Activated T-cell treated with anti-CD3 and anti-CD28 coated beads for 24 hours (primary cell): ENCODE results near the gene PGC.
A peak's percentile ranks its signal among the peaks of the same experiment; 100 is the strongest.

ENCODE experiments used
- DNase-seq: peaks from one replicate; pipeline ENCODE4 v3.0.0-alpha.2; 2020; ENCODE audit warnings: low read depth

Gene PGC

DNA sequence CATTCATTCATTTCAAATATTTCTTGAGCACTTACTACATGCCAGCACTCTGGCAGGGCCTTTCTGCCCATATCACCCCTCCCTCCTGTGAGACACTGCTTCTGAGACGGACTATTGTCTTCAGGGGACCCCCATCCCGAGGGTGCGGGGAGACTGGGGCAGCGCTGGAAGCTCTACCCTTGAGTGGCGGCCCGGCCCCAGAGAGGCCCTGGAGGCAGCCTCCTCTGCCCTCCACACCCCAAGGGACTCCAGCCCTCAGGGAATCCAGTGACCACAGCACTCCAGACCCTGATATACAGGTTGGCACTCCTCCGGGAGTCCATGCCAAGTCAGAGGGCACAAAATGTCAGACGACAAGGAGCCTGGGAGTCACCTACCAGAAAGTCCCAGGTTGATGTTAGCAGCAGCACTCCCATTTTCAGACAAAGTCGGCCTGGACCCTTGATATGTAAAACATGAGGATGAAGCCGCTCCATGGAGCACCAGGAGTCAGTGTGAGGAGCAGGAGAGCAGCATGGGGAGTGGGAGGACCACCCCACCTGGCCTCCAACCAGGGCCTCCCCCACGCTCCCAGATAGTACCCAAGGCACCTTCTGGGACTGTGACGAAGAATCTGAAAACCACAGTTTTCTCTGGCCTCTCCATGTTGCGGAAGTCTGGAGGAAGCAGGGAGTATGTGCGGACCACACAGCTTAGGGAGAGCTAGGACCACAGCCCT, 32.5 kb downstream of the PGC start:
- DNase-seq, result no peak

DNA sequence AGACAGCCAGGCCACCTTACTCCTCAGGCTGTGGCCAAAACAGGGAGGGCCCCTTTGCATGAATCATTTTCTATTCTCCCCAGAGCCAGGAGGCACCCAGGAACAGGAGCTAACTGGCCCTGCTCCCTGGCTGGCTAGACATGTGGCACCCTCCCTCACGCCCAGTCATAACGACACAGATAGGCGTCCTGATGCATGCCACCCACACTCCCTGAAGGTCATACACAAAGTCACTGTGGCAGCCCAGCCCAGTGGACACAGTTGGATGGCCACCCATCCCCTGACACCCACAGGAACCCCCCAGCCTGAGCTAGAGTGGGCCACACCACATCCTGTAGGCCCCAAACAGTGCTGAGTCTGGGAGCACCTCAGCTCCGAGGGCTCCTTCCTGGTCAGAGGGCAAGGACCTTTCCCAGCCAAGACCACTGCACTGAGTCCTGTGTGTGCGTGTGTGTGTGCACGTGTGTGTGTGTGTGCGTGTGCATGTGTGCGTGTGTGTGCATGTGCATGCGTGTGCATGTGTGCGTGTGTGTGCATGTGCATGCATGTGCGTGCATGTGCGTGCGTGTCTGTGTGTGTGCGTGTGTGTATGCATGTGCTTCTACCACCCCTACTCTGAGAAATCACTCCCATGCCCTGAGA, 33.4 kb downstream of the PGC start:
- DNase-seq, result no peak

DNA sequence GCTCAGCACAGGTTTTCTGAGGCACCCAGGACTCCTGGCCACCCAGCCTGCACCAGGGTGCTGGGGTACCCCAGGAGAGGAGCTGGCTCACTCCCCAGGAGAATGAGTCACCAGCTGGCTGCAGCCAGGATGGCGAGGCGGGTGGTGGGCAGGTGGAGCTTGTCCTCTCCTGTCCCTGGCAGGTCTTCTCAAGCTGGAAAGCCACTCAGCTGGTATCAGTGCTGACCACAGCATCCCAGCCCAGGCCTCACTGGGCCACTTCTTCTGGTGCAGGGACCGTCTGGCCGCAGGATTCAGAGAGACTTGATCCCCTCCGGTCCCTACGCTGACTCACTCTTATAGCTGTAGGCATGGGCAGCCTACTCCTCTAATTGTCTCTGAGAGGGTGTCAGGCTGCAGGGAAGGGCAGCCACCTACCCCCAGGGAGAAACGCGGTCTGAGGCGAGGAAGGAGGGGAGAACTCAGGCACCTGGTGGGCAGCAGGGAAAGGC, 34.0 kb downstream of the PGC start:
- DNase-seq, result no peak

DNA sequence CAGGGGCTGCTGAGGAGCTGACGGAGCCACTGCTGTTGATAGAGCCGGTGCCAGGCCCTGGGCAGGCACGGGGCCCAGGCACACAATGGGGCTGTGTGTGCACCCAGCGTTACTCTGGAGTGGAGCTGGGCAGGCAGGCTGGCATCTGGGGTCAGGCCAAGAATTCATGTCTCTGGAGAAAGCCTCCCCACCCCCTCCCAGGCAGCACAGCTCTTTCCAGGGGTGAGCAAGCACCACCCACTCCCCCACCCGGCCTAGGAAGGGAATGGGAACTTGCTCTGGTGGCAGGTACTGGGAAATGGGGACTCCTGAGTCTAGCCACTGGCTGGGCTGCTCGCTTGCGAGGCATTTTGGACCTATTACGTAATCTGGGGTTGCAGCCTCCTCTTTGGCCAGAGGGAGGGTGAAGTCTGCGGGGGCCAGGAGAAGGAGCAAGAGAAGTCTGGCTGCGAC, 34.5 kb downstream of the PGC start:
- no peak for DNase-seq

DNA sequence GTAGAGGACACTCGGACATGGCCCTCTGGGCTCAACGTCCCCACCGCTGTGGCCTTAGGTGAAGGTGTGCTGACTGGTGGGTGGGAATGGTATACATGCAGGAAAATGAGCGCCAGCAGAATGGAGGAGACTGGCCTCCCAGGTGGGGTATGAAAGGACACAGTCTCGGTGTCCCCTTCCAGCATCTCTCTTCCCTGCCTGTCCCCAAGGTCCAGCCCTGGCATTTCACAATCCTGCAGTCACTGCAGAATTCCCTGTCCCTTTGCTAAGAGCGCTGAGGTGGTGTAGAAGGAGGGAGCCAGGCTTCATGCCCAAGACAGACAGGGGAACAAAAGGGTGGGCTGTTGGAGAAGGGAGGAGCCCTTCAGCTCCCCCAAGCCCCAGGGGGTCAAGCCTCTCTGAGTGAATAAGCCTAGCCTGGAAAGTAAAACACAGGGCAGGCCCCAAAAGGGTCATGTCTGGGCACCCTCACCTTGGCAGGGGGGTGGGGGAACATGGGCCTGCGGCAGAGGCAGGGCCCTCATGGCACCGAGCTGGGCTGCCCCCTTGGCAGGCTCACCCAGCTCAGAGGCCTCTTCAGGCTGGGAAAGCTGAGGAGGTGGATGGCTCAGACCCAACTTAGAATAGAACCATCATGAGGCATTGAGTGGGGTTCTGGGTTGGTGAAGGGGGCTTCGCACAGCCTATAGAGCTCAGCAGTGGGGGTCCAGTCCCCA, 35.7 kb downstream of the PGC start:
- no peak for DNase-seq

GRCh38 chr6:41709375-41709774, 37.8 kb downstream of the PGC start:
- no peak for DNase-seq

GRCh38 chr6:41708856-41709255, 38.3 kb downstream of the PGC start:
- DNase-seq, result no peak

DNA sequence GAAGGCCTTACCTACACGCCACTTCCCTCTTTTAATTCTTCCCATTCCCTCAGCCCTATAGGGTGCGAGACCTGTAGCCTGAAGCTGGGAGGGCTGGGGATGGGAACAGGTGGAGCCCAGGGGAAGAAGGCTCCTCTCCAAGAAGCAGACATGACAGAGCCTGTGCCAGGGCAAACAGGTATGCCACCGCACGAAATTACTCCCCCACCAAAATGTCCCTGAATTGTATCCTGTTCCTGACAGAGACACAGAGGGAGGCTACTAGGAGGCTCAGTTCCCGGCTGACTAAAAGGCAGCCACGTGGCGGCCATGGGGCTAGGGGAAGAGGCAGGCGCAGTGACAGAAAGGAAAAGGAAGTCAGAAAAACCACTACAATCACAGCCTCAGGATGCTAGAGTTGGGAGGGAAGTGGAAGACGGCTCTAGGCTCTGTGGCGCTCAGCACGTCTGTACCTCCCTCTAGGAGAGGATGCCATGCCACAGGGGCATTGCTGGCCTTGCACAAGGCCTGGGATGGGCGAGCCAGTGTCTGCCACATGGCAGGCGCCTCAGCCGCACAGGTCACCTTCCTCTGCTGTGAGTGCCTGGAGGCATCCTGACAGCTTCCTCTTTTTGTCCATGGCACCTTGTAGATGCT, 39.5 kb downstream of the PGC start:
- no peak for DNase-seq

- DNase-seq, result no peak
Measured at GRCh38 chr6:41706876-41707564, 40.2 kb downstream of the PGC start.

DNA sequence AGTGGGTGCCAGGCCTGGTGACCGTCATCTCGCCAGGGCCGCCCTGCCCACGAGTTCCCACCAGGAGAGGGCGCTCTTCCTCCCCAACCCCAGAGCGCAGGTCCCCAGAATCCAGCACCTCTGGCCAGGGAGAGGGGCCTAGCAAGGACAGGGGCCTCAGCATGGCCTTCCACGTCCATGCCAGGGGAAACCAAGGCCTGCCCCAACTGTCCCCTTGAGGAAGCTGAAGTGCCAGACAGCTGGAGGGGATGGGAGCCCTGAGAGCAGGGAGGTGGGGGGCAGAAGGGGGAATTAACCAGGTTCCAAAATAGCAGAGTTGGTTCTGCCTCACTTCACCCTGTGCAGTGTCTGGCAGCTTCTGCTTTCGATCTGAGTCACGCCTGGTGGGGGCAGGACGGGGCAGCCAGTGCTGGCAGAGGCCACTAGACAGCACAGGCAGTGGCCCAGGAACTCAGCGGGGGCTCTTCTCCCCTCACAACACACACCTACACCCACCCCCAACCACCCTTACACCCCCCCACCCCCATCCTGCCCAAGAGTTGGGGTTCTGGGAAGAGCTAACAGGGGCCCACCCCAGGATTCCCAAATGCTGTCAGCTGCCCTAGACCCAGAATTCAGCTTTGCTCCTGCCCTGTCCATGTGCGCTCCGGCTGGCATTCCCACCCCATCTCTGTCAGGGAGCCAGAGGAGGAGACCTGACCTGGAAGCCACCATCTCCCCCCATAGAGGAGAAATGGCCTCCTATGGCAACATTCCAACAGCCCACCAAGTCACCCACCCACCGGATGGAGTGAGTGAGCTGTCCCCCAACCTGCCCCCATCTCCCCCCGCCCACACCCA, 41.0 kb downstream of the PGC start:
- DNase-seq, result peak; percentile 56

GRCh38 chr6:41705311-41705995, 41.7 kb downstream of the PGC start:
- no peak for DNase-seq

DNA sequence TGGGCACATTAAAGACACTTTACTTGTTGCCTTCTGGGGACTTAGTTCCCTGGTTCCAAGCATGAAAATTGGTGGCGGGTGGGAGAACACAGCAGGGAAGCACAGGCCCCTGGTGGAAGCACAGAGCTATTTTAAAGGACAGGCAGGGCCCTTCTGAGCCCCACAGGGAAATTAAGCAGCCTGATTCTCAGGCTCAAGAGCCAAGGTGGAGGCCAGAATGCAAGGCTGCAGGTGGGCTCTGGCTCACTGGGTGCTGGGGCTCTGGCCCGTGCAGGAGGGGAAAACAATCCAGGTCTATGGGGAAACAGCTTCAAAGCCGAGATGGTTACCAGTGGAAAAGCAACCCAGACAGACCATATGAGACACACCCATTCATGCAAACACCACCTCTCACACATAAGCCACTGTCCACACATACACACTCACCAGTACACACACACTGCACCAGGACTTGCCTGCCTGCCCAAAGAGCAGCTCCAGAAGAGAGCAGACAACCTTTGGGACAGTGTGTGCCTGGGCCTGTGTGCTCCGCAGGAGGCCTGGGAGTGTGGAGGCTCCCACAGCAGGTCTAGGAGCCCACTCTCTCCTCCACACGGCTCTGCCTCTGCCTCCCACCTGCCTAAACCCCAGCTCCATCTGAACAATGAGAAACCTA, 42.4 kb downstream of the PGC start:
- DNase-seq, result no peak

DNA sequence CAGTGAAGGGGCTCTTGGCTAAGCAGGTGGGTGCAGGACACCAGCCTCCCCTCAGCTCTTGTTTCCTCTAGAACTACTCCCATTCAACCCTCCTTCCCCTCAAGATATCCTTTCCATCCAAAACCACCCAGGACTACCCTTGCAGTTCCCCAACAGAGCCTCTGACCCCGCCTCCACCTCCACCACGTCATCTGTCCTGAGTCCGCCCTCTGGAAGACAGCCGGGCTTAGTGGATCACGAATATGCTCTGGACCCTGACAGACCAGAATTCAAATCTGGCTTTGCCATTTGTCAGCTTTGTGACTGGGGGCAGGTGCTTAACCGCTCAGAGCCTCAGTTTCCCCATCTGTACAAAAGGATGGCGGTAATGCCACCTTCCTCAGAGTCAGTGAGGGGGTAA, 43.2 kb downstream of the PGC start:
- DNase-seq, result no peak

DNA sequence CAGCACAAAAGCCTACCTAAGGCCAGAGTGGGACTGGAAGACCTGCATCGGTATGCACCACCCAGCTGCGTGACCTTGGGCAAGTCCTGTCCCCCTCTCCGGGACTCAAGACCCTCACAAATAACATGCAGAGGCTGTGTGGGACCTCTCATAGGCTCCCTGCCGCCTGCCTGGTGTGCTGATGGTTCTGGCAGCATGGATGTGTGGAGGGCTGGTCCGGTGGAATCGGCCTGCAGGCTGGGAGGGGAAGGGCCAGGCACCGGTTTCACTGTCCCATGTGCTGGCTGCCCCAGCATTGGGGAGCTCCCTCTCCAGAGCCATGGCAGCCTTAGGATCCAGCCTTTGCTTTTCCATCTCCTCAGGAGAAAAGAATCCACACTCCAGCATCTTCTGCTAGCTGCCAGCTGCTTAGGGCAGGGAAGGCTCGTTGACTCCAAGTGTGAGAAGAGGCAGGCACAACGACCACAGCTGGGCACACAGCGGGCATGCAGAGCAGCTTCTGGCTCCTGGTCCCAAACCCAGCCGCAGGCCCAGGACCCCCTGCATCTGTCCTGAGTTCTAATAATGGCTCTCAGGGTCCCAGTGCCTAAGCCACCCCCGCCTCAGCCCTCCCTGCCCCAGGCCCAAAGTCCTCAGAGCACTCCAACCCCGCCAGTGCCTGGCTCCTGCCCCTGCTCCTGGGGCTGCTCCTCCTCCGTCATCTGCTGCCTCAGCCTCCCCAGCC, 44.3 kb downstream of the PGC start:
- no peak for DNase-seq

DNA sequence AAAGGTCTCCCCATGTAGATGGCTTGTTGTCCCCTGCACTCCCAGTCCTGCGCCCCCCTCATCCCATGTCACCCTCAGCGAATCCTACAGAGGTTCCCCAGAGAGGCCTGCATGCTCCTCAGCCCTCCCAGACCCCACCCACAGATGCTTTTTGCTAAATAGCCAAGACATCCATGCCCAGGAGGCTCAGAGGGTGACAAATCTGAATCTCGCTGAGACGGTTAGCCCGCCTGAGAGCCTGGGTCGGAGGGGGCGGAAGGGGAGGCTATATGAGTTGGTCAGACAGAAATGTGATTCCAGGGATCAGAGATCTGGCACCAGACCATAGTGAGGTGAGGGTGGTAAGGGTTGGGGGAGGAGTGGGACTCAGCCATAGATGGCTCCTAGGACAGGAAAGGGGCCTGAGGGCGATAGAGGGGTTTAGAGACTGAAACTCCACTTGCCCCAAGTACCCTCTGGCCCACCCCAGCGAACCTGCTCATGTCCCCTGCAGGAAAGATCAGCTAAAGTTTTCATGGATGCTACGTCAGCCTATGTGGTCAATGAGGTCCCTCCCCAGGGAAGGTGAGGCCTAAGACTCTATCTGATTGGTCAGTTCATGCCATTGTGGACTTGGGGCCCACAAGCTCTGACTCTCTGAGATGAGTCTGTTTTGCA, 45.0 kb downstream of the PGC start:
- no peak for DNase-seq

DNA sequence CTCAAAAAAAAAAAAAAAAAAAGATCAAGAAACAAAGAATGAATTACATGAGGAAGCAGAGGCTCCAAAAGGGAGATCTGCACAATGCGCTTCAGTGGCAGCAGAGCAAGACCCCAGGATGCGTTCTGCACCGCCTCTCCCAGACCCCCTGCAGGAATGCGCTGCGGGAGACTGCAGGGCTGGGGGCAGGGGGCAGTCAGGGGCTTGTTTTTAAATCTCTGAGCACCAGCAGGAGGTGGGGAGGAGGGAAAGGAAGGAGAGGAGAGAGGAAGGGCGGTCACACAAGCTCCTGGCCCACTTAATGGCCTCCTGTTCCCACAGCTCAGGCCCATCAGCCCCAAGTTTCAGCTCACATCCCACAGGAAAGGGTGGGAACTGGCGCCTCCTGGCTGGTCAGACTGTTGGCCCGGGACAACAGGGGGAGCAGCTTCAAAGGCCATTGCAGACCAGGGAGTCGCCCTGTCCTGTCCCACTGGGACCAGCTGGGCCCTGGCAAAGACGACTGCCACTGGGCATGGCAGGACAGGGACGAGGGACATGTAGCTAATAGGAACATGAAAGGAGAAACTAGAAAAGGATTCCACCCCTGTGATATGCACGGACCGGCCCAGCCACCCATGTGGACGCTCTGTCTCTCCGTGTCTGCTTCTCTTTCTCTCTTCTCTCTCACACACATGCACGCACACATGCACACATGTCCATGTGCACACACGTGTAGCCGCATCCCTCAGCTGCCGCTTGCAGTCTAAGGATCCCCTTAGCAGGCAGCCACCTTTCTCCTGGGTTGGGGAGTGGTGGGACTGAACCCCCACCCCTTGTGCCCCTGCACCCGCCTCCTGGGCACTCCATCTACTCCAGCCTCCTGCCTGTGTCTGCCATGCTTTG, 46.5 kb downstream of the PGC start:
- no peak for DNase-seq

GRCh38 chr6:41699063-41699462, 48.1 kb downstream of the PGC start:
- no peak for DNase-seq
